C4-2B (cell line): ENCODE data around the gene NFYC.

ENCODE experiments used
- CTCF ChIP-seq: fragments of 450-650 bp; conservative IDR thresholded peaks from 2 replicates; pipeline ENCODE4 v1.5.1; 2017; ENCODE audit warnings: mild to moderate bottlenecking
- ZFX ChIP-seq: fragments of 450-650 bp; IDR thresholded peaks from 2 replicates; pipeline ENCODE4 v1.6.1; 2017

- TF ChIP-seq CTCF: no peak
- no peak for TF ChIP-seq ZFX
Measured at GRCh38 chr1:40738831-40739230, 47.3 kb downstream of the NFYC start.
